Fibroblast of mammary gland (primary cell): ENCODE data around the gene PRSS22.

ENCODE experiments used
- DNase-seq: peaks from one replicate; pipeline ENCODE4 v3.0.0-alpha.2; 2010; ENCODE audit warnings: low read depth
- H3K4me3 ChIP-seq: 2 replicates; pipeline ENCODE4 v1.5.1; 2011; ENCODE audit warnings: low read depth, mild to moderate bottlenecking, low read length, moderate library complexity; ENCODE audit not compliant: control insufficient read depth
- TF ChIP-seq, protein P1 (sequence below): conservative IDR thresholded peaks from 2 replicates; pipeline ENCODE4 v1.5.1; 2011; ENCODE audit warnings: low read depth, low read length, inconsistent platforms; ENCODE audit not compliant: control insufficient read depth, insufficient read depth

The PRSS22 gene

DNA sequence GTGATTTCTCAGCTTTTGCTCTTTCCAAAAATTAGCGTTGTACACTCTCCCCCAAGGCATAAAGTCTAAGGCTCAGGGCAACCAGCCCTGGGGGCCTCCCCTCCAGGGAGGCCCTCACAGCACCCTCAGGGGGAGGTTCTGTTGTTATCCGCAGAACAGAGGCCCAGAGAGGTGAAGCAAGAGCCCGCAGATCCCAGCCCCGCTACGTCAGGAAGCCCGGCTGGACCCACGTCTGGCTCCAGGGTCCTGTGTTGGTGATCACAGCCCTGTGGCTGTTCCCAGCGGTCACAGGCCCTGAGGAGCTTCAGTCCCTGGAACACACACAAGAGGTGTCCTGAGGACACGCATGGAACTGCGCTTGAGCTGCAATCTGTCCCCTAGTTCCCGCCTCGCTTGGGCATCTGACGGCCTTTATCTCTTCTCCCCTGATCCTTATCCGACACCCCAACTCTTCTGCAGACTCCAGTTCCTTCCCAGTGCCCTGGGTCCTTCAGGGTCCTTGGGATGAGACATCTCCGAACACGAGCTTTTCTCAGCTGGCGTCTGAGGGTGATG lies 29.0 kb downstream of the PRSS22 start:
- TF ChIP-seq, protein P1, sequence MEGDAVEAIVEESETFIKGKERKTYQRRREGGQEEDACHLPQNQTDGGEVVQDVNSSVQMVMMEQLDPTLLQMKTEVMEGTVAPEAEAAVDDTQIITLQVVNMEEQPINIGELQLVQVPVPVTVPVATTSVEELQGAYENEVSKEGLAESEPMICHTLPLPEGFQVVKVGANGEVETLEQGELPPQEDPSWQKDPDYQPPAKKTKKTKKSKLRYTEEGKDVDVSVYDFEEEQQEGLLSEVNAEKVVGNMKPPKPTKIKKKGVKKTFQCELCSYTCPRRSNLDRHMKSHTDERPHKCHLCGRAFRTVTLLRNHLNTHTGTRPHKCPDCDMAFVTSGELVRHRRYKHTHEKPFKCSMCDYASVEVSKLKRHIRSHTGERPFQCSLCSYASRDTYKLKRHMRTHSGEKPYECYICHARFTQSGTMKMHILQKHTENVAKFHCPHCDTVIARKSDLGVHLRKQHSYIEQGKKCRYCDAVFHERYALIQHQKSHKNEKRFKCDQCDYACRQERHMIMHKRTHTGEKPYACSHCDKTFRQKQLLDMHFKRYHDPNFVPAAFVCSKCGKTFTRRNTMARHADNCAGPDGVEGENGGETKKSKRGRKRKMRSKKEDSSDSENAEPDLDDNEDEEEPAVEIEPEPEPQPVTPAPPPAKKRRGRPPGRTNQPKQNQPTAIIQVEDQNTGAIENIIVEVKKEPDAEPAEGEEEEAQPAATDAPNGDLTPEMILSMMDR, result no peak
- DNase-seq, result no peak
- H3K4me3 ChIP-seq, result no peak overlapping the region

DNA sequence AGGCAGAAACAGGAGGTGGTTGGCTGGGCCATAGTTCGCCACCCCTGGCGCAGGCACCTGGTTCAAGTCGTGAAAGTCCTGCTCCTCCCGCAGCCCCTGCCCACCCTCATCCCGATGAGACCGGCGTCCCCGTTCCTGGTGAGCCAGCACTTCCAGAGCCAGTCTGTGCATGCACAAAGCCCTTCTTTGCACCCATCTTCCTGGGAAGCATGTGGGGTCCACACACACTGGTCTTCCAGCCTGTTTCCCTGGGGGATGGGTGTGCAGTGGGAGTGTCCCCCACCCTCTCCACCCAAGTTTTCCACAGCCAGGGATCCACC lies 29.5 kb downstream of the PRSS22 start:
- H3K4me3 ChIP-seq, result no peak overlapping the region
- TF ChIP-seq, protein P1, result no peak
- DNase-seq, result no peak

DNA sequence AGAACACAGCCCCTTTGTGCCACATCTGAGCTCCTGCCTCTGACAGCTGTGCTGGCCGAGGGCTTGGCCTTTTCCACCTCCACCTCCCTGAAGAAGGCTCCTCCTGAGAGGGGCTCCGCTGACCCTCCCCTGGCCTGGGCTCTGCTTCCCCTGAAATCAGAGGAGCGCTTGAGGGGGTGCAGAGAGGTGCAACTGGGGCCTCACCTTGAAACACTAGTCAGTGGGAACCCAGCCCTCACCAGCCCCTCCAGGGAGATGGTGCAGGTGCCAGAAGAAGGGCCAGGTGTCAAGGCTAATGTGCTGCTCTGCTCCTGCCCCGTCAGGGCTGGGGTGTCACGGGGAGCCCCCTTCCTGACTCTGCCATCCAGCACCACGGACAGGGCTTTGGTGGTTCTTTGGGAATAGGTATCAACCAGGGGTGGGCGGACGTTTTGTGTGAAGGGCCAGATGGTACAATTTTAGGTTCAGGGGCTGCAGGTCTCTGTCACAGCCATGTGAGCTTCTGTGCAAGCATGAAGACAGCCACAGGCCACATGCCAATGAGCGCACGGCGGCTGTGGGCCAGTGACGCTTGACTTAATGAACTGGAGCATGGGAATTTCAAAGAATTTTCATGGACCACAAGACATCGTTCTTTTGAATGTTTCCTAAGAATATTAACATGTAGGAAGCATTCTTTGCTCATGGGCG lies 30.0 kb downstream of the PRSS22 start:
- TF ChIP-seq, protein P1, result no peak
- no peak for DNase-seq
- no peak overlapping the region for H3K4me3 ChIP-seq

DNA sequence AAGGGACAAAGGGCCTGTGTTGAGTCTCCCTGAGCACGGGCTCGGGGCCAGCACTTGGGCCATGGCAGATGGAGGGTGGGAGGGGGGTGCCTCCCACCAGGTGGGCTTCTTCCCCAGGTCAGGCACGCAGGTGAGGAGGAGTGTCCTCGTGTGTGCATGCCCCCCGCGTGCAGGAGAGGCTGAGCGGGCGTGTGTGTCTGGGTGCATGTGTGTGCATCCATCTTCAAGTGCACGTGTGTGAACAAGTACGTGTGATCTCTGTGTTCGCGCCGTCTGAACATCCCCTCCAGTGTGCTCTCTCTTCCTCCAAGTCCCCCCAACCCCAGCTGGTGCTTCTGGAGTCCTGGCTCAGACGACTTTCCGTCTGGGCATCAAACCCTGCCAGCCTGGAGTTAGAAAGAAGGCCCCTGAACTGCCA lies 30.6 kb downstream of the PRSS22 start:
- no peak for DNase-seq
- no peak overlapping the region for H3K4me3 ChIP-seq
- TF ChIP-seq, protein P1, result no peak

DNA sequence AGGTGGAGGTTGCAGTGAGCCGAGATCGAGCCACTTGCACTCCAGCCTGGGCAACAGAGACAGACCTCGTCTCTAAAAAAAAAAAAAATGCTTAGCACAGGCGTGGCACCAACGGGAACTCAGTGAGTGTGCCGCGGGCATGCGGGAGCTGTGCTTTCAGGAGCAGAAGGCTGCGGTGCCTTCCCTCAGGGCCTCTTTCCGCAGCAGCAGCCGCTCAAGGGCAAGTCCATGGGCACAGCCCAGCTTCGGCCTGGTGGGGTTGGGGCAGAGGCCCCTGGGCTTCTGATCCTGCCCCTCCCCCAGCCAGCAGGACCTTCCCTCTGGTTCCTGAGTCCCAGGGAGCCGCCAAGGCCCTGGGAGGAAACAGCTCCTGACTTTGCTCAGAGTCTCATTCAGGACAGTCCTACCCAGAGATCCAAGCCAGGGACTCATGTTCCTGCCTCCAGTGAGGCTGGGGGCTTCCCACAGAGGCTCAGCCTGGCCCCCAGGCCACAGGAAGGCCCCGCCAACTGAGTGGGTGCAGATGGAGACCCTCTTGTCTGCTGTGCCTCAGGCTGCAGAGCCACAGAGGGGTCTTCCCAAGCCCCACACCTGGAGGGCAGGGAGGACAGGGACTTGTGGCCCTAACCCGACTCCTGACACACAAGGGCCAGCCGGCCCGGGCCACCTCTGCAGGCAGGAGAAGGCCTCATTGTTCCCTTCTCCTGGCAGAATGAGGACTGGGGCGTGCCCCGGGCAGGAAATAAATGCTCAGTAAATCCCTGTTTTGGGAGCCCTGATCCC lies 31.2 kb downstream of the PRSS22 start:
- DNase-seq, result no peak
- TF ChIP-seq, protein P1, result no peak
- H3K4me3 ChIP-seq, result no peak overlapping the region

DNA sequence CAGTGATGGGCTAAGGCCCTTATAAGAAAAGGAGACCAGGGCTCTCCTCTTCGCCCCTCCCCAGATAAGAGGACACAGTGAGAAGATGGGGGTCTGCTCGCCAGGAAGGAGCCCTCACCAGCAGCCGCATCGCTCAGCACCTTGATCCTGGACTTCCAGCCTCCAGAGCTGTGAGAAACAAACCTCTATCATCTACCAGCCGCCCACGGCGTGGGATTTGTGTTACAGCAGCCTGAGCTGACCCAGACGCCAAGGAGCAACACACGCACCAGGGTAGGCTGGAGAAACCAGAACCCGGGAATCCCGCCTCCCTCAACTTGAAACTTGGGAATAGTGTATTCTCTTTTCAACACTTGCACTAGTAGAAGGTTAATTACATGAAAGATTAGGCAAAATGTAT lies 32.1 kb downstream of the PRSS22 start:
- DNase-seq, result no peak
- H3K4me3 ChIP-seq, result no peak overlapping the region
- TF ChIP-seq, protein P1, result no peak
